ENCODE results near the gene PIGH.

The PIGH gene

GRCh38 chr14:67580336-67581171, 19.5 kb downstream of the PIGH start:
- ChIA-PET CTCF (interaction anchor here (0.6 to 6.8 kb wide), 7 partner anchors 9 to 213 kb away, joined by 3 to 57 read pairs (median 3); no protein-coding TSS in a partner anchor), POLR2A (interaction anchor here (0.7 to 1.6 kb wide), 2 partner anchors 19 to 147 kb away, joined by 3 to 10 read pairs; partner anchors contain the start of gene PIGH)
- TF ChIP-seq NFRKB (IDR thresholded peaks at IDR 0.05) (no peak), FOXM1 (IDR thresholded peaks at IDR 0.05; ENCODE audit: borderline replicate concordance) (no peak), SP1 (IDR thresholded peaks at IDR 0.05) (no peak), SUZ12 (IDR thresholded peaks at IDR 0.05) (no peak), HDGF (IDR thresholded peaks at IDR 0.05; ENCODE audit: borderline replicate concordance) (no peak), L3MBTL2 (conservative IDR thresholded peaks at IDR 0.05) (no peak), ZNF384 (IDR thresholded peaks at IDR 0.05) (no peak), TARDBP (IDR thresholded peaks at IDR 0.05) (no peak), ARNT (IDR thresholded peaks at IDR 0.05) (no peak)
- no peak for DNase-seq (ENCODE audit: extremely low spot score)

GRCh38 chr14:67579636-67580035, 20.4 kb downstream of the PIGH start:
- ChIA-PET POLR2A (interaction anchor here (1.0 kb wide), 1 partner anchor 41 kb away, joined by 3 read pairs; no protein-coding TSS in a partner anchor), CTCF (interaction anchor here (0.6 to 1.4 kb wide), 3 partner anchors 8 to 53 kb away, joined by 3 read pairs; no protein-coding TSS in a partner anchor)
- DNase-seq (ENCODE audit: extremely low spot score) = no peak
- TF ChIP-seq ARNT (IDR thresholded peaks at IDR 0.05) (no peak), HDGF (IDR thresholded peaks at IDR 0.05; ENCODE audit: borderline replicate concordance) (no peak), FOXK2 (IDR thresholded peaks at IDR 0.05) (no peak), NFRKB (IDR thresholded peaks at IDR 0.05) (no peak), TARDBP (IDR thresholded peaks at IDR 0.05) (no peak), LEF1 (IDR thresholded peaks at IDR 0.05; ENCODE audit: borderline replicate concordance) (no peak), FOXA1 (IDR thresholded peaks at IDR 0.05) (no peak), BHLHE40 (IDR thresholded peaks at IDR 0.05; ENCODE audit: borderline replicate concordance) (no peak), SUZ12 (IDR thresholded peaks at IDR 0.05) (no peak), SP1 (IDR thresholded peaks at IDR 0.05) (no peak), CTBP1 (IDR thresholded peaks at IDR 0.05; ENCODE audit: borderline replicate concordance) (no peak)

GRCh38 chr14:67579040-67579439, 21.0 kb downstream of the PIGH start:
- ChIA-PET CTCF (interaction anchor here (1.4 kb wide), 1 partner anchor 8 kb away, joined by 3 read pairs; no protein-coding TSS in a partner anchor), POLR2A (interaction anchor here (1.0 kb wide), 1 partner anchor 41 kb away, joined by 3 read pairs; no protein-coding TSS in a partner anchor)
- DNase-seq (ENCODE audit: extremely low spot score) = no peak
- TF ChIP-seq TARDBP (IDR thresholded peaks at IDR 0.05) = no peak
- no peak for TF ChIP-seq LEF1 (IDR thresholded peaks at IDR 0.05; ENCODE audit: borderline replicate concordance)
- TF ChIP-seq BHLHE40 (IDR thresholded peaks at IDR 0.05; ENCODE audit: borderline replicate concordance) = no peak

GRCh38 chr14:67577909-67578749, 21.9 kb downstream of the PIGH start:
- CTCF ChIA-PET = interaction anchor here (0.7 to 1.1 kb wide), 2 partner anchors 51 to 126 kb away, joined by 3 read pairs; no protein-coding TSS in a partner anchor
- DNase-seq (ENCODE audit: extremely low spot score) = no peak
- TF ChIP-seq FOXM1 (IDR thresholded peaks at IDR 0.05; ENCODE audit: borderline replicate concordance) (no peak), PKNOX1 (IDR thresholded peaks at IDR 0.05) (no peak), NFRKB (IDR thresholded peaks at IDR 0.05) (no peak), LEF1 (IDR thresholded peaks at IDR 0.05; ENCODE audit: borderline replicate concordance) (no peak), FOXA1 (IDR thresholded peaks at IDR 0.05) (no peak), CTBP1 (IDR thresholded peaks at IDR 0.05; ENCODE audit: borderline replicate concordance) (no peak), BHLHE40 (IDR thresholded peaks at IDR 0.05; ENCODE audit: borderline replicate concordance) (no peak), ELF4 (IDR thresholded peaks at IDR 0.05) (no peak), TARDBP (IDR thresholded peaks at IDR 0.05) (no peak), ZNF384 (IDR thresholded peaks at IDR 0.05) (no peak), ARNT (IDR thresholded peaks at IDR 0.05) (no peak), HDGF (IDR thresholded peaks at IDR 0.05; ENCODE audit: borderline replicate concordance) (no peak), FOXK2 (IDR thresholded peaks at IDR 0.05) (no peak), L3MBTL2 (conservative IDR thresholded peaks at IDR 0.05) (no peak), SP1 (IDR thresholded peaks at IDR 0.05) (no peak)
- POLR2A ChIA-PET = no interaction called here

- TF ChIP-seq ELF4 (IDR thresholded peaks at IDR 0.05) (no peak), SP1 (IDR thresholded peaks at IDR 0.05) (no peak), ARNT (IDR thresholded peaks at IDR 0.05) (no peak), FOXM1 (IDR thresholded peaks at IDR 0.05; ENCODE audit: borderline replicate concordance) (no peak), L3MBTL2 (conservative IDR thresholded peaks at IDR 0.05) (no peak), PKNOX1 (IDR thresholded peaks at IDR 0.05) (no peak), CTBP1 (IDR thresholded peaks at IDR 0.05; ENCODE audit: borderline replicate concordance) (no peak), FOXA1 (IDR thresholded peaks at IDR 0.05) (no peak), SUZ12 (IDR thresholded peaks at IDR 0.05) (no peak), BHLHE40 (IDR thresholded peaks at IDR 0.05; ENCODE audit: borderline replicate concordance) (no peak)
- POLR2A ChIA-PET = interaction anchor here (0.8 kb wide), 1 partner anchor 118 kb away, joined by 3 read pairs; the partner anchor contains the start of gene RDH11
- CTCF ChIA-PET = interaction anchor here (0.7 to 1.1 kb wide), 2 partner anchors 50 to 126 kb away, joined by 3 read pairs; no protein-coding TSS in a partner anchor
- no peak for DNase-seq (ENCODE audit: extremely low spot score)
Observed at GRCh38 chr14:67577181-67577808, 22.8 kb downstream of the PIGH start.
